Esophagus squamous epithelium (tissue), 5 donors: Measurements from ENCODE around the gene FAM168A. TPM values are rescaled to one million over a fixed set of nuclear protein-coding genes. Genes with fewer than 3 reads are reported as not detected.

ENCODE experiments used
- DNase-seq: peaks from one replicate; lab custom pipeline; 2025; lab: John Stamatoyannopoulos, UW
- H3K27ac ChIP-seq, 4 donors: fragments of 200-600 bp; sonication (generic); one replicate each; pipeline ENCODE4 v1.5.1; 2016 to 2019; ENCODE audit warnings: mild to moderate bottlenecking in 1 of 4
- H3K27me3 ChIP-seq, 4 donors: fragments of 200-600 bp; sonication (generic); 1 replicate in 3 of 4; 2 replicates in 1 of 4; pipeline versions ENCODE4 v1.5.1 to v1.6.0; 2017 to 2021; ENCODE audit warnings: antibody characterized with exemption in 1 of 4
- H3K36me3 ChIP-seq, 3 donors: fragments of 200-600 bp; sonication (generic); one replicate each; pipeline ENCODE4 v1.5.1; 2016 to 2019
- H3K4me1 ChIP-seq, 3 donors: fragments of 200-600 bp; sonication (generic); one replicate each; pipeline ENCODE4 v1.5.1; 2017 to 2019
- H3K4me3 ChIP-seq, 4 donors: fragments of 200-600 bp; sonication (generic); 1 replicate in 3 of 4; 2 replicates in 1 of 4; pipeline ENCODE4 v1.5.1; 2016 to 2019; ENCODE audit warnings: mild to moderate bottlenecking in 2 of 4, moderate library complexity in 1 of 4
- H3K9me3 ChIP-seq, 3 donors: fragments of 200-600 bp; sonication (generic); one replicate each; pipeline ENCODE4 v1.5.1; 2016 to 2019
- POLR2A ChIP-seq, 4 donors: fragments of 450-650 bp; IDR thresholded peaks; one replicate each; pipeline ENCODE4 v1.6.1; 2017; ENCODE audit warnings: antibody characterized with exemption in 4 of 4, mild to moderate bottlenecking in 4 of 4, moderate library complexity in 3 of 4
- WGBS, 2 donors: methylation state at CpG; one replicate each; pipeline ENCODE4 v1.1.5; 2018; 5-methylcytosine and 5-hydroxymethylcytosine counted together
- intact Hi-C: fragments of 100-400 bp; cut with DNase I; formaldehyde crosslinking; loops from one replicate; pipeline ENCODE4 v1.15.0; 2022
- total RNA-seq, 4 donors: library from RNA; depleted of rRNA; stranded (reverse); fragments of >200 nt; gene quantifications; one replicate each; pipeline ENCODE4 v1.1.0, GENCODE V29; 2016
- TF ChIP-seq, protein P1 (sequence below), 6 experiments: fragments of 450-650 bp in 4 of 6; fragments of 200-600 bp in 2 of 6; sonication (generic) in 2 of 6; IDR thresholded peaks; one replicate each; pipeline ENCODE4 v1.5.1; 2016 to 2019; ENCODE audit warnings: antibody characterized with exemption in 6 of 6, mild to moderate bottlenecking in 4 of 6, moderate library complexity in 4 of 6
- donor health status: DM: yes; HTN: yes; CAD: no.

Gene FAM168A
- total RNA-seq, 4 donors from 2014 or later, result 7.0 to 15.5 (median 12.3) TPM

DNA sequence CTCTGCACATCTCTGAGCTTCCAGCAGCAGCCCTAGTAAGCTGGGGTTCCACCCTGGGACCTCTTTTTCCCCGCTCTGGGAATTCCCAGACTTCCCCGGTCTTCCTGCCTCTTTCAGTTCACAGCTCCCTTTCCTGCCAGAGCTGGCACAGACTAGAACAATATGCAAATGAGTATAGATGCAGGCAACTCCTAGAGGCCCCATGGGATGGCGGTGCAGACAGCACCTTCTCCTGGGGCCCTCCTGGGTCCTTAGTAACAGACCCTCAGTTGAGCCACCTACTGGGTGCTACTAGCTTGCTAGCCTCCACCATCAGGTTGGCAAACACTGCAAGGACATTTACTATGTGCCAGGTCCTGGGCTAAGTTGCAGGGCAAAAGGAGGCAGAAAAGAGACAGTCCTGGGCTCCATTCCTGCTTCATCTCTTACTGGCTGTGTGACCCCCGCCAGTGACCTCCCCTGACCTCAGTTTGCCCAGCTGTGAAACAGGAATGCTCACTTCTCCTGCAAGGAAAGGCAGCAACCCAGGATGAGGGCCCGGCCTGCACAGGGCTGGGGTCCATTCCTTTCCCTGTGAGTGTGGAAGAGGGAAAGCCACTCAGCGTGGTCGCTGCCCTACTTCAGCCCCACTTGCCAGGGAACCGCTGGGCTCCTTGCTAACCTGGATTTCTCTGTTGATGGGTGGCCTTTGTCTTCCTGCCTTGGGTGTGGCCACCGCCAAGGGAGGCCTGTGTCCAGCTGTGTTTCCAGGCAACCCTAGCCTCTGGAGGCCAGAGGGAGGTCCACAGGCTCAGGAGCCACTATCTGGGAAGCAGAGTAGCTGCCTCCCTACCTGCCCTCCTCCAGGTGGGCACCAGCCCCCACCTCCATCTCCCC is 214.4 kb downstream of the FAM168A start:
- TF ChIP-seq, protein P1, sequence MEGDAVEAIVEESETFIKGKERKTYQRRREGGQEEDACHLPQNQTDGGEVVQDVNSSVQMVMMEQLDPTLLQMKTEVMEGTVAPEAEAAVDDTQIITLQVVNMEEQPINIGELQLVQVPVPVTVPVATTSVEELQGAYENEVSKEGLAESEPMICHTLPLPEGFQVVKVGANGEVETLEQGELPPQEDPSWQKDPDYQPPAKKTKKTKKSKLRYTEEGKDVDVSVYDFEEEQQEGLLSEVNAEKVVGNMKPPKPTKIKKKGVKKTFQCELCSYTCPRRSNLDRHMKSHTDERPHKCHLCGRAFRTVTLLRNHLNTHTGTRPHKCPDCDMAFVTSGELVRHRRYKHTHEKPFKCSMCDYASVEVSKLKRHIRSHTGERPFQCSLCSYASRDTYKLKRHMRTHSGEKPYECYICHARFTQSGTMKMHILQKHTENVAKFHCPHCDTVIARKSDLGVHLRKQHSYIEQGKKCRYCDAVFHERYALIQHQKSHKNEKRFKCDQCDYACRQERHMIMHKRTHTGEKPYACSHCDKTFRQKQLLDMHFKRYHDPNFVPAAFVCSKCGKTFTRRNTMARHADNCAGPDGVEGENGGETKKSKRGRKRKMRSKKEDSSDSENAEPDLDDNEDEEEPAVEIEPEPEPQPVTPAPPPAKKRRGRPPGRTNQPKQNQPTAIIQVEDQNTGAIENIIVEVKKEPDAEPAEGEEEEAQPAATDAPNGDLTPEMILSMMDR (IDR thresholded peaks at IDR 0.05), result no peak
- no peak for TF ChIP-seq POLR2A (IDR thresholded peaks at IDR 0.05)
- H3K4me3 ChIP-seq, result no peak overlapping the region
- H3K4me1 ChIP-seq, result peaks cover 41 to 94% (median 43%) of the 10 kb centered on the region in 3 donors
- WGBS, 2 donors, result 45 to 75% methylated on average over 5 to 8 of the region's 9 CpGs
- DNase-seq, result no peak
- H3K9me3 ChIP-seq, result no peaks in the 10 kb centered on the region
- no peaks in the 10 kb centered on the region for H3K27me3 ChIP-seq
- intact Hi-C loops, result no loop called here
- peak overlapping the region in 3 of 4 donors; percentile 10 to 82 (median 26) for H3K27ac ChIP-seq
- H3K36me3 ChIP-seq, result no peaks in the 10 kb centered on the region

DNA sequence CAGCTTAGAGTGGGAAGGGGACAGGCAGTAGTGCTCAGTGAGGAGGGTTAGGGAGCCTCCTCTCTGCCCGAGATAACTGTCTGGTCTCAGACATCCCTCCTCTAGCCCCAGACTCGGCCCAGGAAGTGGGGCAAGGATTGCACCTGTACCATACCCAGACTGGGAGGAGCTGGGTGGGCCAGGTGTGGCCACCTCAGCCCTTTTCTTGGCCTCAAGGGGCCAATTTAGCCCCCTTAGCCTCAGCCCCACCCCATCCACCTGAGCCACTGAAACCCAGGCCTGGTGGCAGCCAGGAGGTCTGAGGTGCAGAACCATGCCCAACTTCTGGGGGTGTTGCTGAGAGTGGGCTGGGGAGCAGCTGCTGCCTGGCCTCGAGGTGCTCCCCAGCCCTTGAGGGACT is 215.2 kb downstream of the FAM168A start:
- 34% methylated on average over 3 of the region's 3 CpGs; no CpG with 5 or more reads in 1 of the 2 donors for WGBS, 2 donors
- H3K27ac ChIP-seq, result peak overlapping the region in 1 of 4 donors; percentile 82

DNA sequence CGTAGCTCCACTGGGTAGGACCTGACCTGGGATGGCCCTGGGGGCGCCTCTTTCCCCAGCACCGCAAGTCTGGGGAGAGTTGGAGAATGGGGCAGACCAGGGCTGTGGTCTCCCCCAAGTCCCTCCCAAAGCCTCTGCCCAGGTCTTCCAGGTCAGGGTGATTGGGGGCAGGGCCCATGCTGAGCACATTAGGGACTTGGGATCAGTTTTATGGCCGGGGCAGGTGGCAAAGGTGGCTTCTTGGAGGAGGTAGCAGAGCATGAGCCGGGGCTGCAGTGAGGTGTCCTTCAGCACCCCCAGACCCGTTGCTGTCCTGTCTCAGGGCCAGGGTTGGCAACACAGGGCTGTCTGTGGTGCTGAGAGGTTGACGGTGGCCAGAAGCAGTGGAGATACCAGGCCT is 215.7 kb downstream of the FAM168A start:
- H3K9me3 ChIP-seq, result no peaks in the 10 kb centered on the region
- 78 to 85% methylated on average over 4 to 5 of the region's 7 CpGs for WGBS, 2 donors
- H3K4me3 ChIP-seq, result no peak overlapping the region
- peak overlapping the region in 1 of 4 donors; percentile 82 for H3K27ac ChIP-seq
- no peak for TF ChIP-seq POLR2A (IDR thresholded peaks at IDR 0.05)
- TF ChIP-seq, protein P1 (IDR thresholded peaks at IDR 0.05), result no peak
- peaks cover 41 to 93% (median 44%) of the 10 kb centered on the region in 3 donors for H3K4me1 ChIP-seq
- no peaks in the 10 kb centered on the region for H3K27me3 ChIP-seq
- H3K36me3 ChIP-seq, result no peaks in the 10 kb centered on the region
- DNase-seq, result no peak
- intact Hi-C loops, result no loop called here

More for the DNA sequence above, 215.2 kb downstream of the FAM168A start:
- intact Hi-C loops, result no loop called here
- TF ChIP-seq, protein P1 (IDR thresholded peaks at IDR 0.05), result no peak
- no peak for TF ChIP-seq POLR2A (IDR thresholded peaks at IDR 0.05)
- DNase-seq, result no peak
- Histone ChIP-seq H3K36me3 (no peaks in the 10 kb centered on the region), H3K4me3 (no peak overlapping the region), H3K27me3 (no peaks in the 10 kb centered on the region), H3K4me1 (peaks cover 36 to 93% (median 38%) of the 10 kb centered on the region in 3 donors), H3K9me3 (no peaks in the 10 kb centered on the region)

DNA sequence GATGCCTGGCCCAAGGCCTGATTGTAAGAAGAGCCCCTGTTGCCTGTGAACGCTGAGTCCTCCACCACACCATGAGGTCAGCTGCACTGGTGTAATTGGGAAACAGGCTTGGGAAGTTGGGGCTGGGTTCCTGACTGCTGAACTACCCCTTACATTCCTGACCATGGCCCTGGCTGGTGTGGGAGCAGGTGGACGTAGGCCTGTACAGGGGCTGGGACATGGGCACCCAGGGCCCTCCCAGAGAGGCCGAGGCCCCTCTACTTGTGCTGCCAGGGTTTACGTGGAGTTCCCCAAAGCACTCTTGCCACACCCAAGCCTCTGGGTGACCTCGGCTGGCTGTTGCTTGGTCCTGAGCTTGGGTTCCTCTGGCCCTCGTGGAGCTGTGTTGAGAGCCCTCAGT is 216.3 kb downstream of the FAM168A start:
- peak overlapping the region in 1 of 4 donors; percentile 82 for H3K27ac ChIP-seq
- no peaks in the 10 kb centered on the region for H3K27me3 ChIP-seq
- H3K9me3 ChIP-seq, result no peaks in the 10 kb centered on the region
- WGBS, 2 donors, result 56 to 78% methylated on average over 1 to 4 of the region's 6 CpGs
- peaks cover 40 to 93% (median 44%) of the 10 kb centered on the region in 3 donors for H3K4me1 ChIP-seq
- H3K36me3 ChIP-seq, result no peaks in the 10 kb centered on the region
- intact Hi-C loops, result no loop called here
- TF ChIP-seq POLR2A (IDR thresholded peaks at IDR 0.05), result no peak
- TF ChIP-seq, protein P1 (IDR thresholded peaks at IDR 0.05), result no peak
- no peak overlapping the region for H3K4me3 ChIP-seq
- no peak for DNase-seq

DNA sequence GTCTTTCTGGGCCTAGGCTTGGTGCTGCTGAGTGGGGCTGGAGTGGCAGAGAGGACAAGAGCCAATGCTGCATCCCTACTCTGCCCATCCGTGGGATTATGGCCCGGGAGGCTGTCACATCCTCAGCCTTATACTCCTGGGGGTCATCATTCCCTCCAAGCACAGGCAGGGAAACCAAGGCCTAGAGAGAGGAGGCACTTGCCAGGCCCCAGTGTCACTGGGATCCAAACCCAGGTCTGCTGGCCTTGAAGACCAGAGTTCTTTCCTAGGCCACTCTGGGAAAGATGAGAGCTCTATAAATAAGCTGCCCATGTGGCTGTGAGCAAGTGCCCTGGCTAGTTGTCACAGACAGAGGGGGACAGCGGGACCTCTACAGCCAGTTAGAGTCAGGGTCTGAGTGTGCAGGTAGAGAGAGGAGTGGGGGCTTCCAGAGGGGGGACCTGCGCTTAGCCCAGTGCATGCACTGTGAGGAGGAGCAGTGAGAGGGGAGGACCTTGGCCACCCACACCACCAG is 217.0 kb downstream of the FAM168A start:
- TF ChIP-seq POLR2A (IDR thresholded peaks at IDR 0.05), result no peak
- TF ChIP-seq, protein P1 (IDR thresholded peaks at IDR 0.05), result no peak
- peaks cover 33 to 90% (median 42%) of the 10 kb centered on the region in 3 donors for H3K4me1 ChIP-seq
- WGBS, 2 donors, result 100% methylated on average over 2 of the region's 4 CpGs; no CpG with 5 or more reads in 1 of the 2 donors
- H3K27me3 ChIP-seq, result no peaks in the 10 kb centered on the region
- H3K9me3 ChIP-seq, result no peaks in the 10 kb centered on the region
- H3K27ac ChIP-seq, result peak overlapping the region in 1 of 4 donors; percentile 82
- no peak overlapping the region for H3K4me3 ChIP-seq
- intact Hi-C loops, result no loop called here
- H3K36me3 ChIP-seq, result no peaks in the 10 kb centered on the region
- DNase-seq, result no peak
